ENCODE measurements around the gene CEP78.

- TF ChIP-seq POLR2AphosphoS5 (IDR thresholded peaks at IDR 0.05; ENCODE audit: low read depth, low read length) (no peak), POLR2A (IDR thresholded peaks at IDR 0.05; ENCODE audit: low read depth, low read length) (no peak), TAF1 (IDR thresholded peaks at IDR 0.05; ENCODE audit: borderline replicate concordance, low read depth, low read length) (no peak)
Measured at GRCh38 chr9:78288214-78288892, 52.5 kb downstream of the CEP78 start.
